Nephron (organoid): ENCODE measurements around the gene MYDGF.

ENCODE experiments used
- H3K27ac Mint-ChIP-seq, 3 experiments: 2 replicates each; pipeline ENCODE4 v1.8.0; 2020; ENCODE audit warnings: mixed read lengths in 3 of 3, mild to moderate bottlenecking in 2 of 3, moderate library complexity in 1 of 3
- H3K27me3 Mint-ChIP-seq: 2 replicates; pipeline ENCODE4 v1.8.0; 2021; ENCODE audit warnings: low read depth, mild to moderate bottlenecking, moderate library complexity, mixed read lengths
- H3K36me3 Mint-ChIP-seq: 2 replicates; pipeline ENCODE4 v1.8.0; 2020; ENCODE audit warnings: low read depth, mixed read lengths
- H3K4me1 Mint-ChIP-seq: 2 replicates; pipeline ENCODE4 v1.8.0; 2020; ENCODE audit warnings: mixed read lengths
- H3K4me3 Mint-ChIP-seq, 3 experiments: 2 replicates each; pipeline ENCODE4 v1.8.0; 2020; ENCODE audit warnings: mild to moderate bottlenecking in 3 of 3, mixed read lengths in 3 of 3, moderate library complexity in 2 of 3
- H3K9me3 Mint-ChIP-seq: 2 replicates; pipeline ENCODE4 v1.8.0; 2020; ENCODE audit warnings: mixed read lengths
- TF ChIP-seq, protein P1 (sequence below), 3 experiments: fragments of 200-600 bp; sonication (generic); IDR thresholded peaks; one replicate each; pipeline ENCODE4 v1.5.0; 2021; ENCODE audit warnings: antibody characterized with exemption in 3 of 3; ENCODE audit not compliant: unreplicated experiment in 3 of 3

The MYDGF gene

GRCh38 chr19:4673216-4673615 is 3.1 kb upstream of the MYDGF start:
- Mint-ChIP-seq H3K27ac (no peak overlapping the region), H3K36me3 (peaks cover 9% of the 10 kb centered on the region), H3K9me3 (no peaks in the 10 kb centered on the region), H3K4me3 (no peak overlapping the region), H3K4me1 (peaks cover 4% of the 10 kb centered on the region), H3K27me3 (no peaks in the 10 kb centered on the region)
- TF ChIP-seq, protein P1, sequence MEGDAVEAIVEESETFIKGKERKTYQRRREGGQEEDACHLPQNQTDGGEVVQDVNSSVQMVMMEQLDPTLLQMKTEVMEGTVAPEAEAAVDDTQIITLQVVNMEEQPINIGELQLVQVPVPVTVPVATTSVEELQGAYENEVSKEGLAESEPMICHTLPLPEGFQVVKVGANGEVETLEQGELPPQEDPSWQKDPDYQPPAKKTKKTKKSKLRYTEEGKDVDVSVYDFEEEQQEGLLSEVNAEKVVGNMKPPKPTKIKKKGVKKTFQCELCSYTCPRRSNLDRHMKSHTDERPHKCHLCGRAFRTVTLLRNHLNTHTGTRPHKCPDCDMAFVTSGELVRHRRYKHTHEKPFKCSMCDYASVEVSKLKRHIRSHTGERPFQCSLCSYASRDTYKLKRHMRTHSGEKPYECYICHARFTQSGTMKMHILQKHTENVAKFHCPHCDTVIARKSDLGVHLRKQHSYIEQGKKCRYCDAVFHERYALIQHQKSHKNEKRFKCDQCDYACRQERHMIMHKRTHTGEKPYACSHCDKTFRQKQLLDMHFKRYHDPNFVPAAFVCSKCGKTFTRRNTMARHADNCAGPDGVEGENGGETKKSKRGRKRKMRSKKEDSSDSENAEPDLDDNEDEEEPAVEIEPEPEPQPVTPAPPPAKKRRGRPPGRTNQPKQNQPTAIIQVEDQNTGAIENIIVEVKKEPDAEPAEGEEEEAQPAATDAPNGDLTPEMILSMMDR (IDR thresholded peaks at IDR 0.05; ENCODE audit: unreplicated experiment in 3 of 3): no peak

DNA sequence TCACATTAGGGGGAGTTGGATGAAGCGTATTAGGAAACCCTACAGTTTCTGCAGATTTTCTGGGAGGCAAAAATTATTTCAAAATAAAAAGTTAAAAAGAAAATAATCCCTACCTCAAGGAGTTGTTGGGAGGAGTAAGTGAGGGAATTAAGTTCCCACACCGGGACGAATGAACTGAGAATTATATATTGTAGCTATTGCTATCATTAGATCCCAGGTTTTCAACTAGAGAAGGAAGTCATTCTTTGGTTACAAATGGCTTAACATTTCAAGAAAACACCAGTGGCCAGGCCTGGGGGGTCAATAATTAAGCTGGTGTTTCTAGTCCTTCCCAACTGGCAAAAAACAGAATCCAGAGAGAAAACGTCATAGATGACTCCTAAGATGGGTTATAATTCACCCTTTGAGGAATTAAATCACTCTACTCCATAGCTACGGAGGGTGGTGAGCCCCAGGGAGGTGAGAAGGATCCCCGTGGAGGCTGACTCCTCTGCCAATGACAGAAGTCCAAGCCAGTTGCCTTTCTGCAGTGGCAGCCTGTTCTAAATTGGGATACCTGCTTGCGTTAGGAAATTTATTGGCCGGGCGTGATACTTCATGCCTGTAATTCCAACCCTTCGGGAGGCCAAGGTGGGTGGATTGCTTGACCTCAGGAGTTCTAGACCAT is 1.2 kb upstream of the MYDGF start:
- Mint-ChIP-seq H3K4me1 (peaks cover 5% of the 10 kb centered on the region), H3K27me3 (no peaks in the 10 kb centered on the region), H3K4me3 (peak overlapping the region; percentile 41 to 76 (median 68)), H3K36me3 (peaks cover 5% of the 10 kb centered on the region), H3K27ac (peak overlapping the region in 1 of 3 experiments; percentile 1), H3K9me3 (no peaks in the 10 kb centered on the region)
- TF ChIP-seq, protein P1 (IDR thresholded peaks at IDR 0.05; ENCODE audit: unreplicated experiment in 3 of 3): no peak

- Mint-ChIP-seq H3K4me1 (peaks cover 5% of the 10 kb centered on the region), H3K36me3 (peaks cover 33% of the 10 kb centered on the region), H3K27me3 (no peaks in the 10 kb centered on the region), H3K4me3 (no peak overlapping the region), H3K27ac (no peak overlapping the region), H3K9me3 (no peaks in the 10 kb centered on the region)
- TF ChIP-seq, protein P1 (IDR thresholded peaks at IDR 0.05; ENCODE audit: unreplicated experiment in 3 of 3): no peak
These were observed 5.5 kb downstream of the MYDGF start for GRCh38 chr19:4664642-4665041.

DNA sequence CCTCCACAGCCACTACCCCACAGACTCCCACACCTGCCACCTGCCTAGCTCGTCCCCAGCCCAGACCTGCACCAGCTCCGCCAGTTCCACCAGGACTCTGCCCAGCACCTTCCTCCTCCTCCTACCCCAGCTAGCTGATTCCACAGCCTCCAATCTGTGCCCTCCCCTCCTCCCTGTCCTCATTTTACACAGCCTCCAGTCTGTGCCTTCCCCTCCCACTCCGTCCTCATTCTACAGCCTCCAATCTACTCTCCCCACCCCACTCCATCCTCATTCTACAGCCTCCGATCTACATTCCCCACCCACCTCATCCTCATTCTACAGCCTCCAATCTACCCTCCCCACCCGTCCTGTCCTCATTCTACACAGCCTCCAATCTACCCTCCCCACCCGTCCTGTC is 7.3 kb downstream of the MYDGF start:
- H3K27me3 Mint-ChIP-seq: no peaks in the 10 kb centered on the region
- TF ChIP-seq, protein P1 (IDR thresholded peaks at IDR 0.05; ENCODE audit: unreplicated experiment in 3 of 3): no peak
- H3K36me3 Mint-ChIP-seq: peaks cover 42% of the 10 kb centered on the region
- no peak overlapping the region for H3K4me3 Mint-ChIP-seq
- H3K9me3 Mint-ChIP-seq: no peaks in the 10 kb centered on the region
- H3K27ac Mint-ChIP-seq: no peak overlapping the region
- no peaks in the 10 kb centered on the region for H3K4me1 Mint-ChIP-seq

- Mint-ChIP-seq H3K36me3 (peaks cover 45% of the 10 kb centered on the region), H3K27ac (no peak overlapping the region), H3K27me3 (no peaks in the 10 kb centered on the region), H3K4me1 (no peaks in the 10 kb centered on the region), H3K9me3 (no peaks in the 10 kb centered on the region), H3K4me3 (no peak overlapping the region)
- TF ChIP-seq, protein P1 (IDR thresholded peaks at IDR 0.05; ENCODE audit: unreplicated experiment in 3 of 3): no peak
These were observed 8.0 kb downstream of the MYDGF start for GRCh38 chr19:4662020-4662695.

DNA sequence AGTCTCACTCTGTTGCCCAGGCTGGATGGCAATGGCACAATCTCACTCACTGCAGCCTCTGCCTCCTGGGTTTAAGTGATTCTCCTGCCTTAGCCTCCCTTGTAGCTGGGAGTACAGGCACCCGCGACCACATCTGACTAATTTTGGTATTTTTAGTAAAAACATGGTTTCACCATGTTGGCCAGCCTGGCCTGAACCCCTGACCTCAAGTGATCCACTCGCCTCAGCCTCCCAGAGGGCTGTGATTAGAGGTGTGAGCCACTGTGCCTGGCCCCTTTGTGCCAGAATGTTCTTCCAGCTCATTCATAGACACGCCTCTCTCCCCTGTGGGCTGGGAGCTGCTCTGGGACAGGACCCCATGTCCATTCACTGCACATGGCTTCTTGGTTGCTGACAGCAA is 9.1 kb downstream of the MYDGF start:
- Mint-ChIP-seq H3K4me1 (no peaks in the 10 kb centered on the region), H3K27ac (no peak overlapping the region), H3K4me3 (no peak overlapping the region), H3K36me3 (peaks cover 45% of the 10 kb centered on the region), H3K9me3 (no peaks in the 10 kb centered on the region), H3K27me3 (no peaks in the 10 kb centered on the region)
- TF ChIP-seq, protein P1 (IDR thresholded peaks at IDR 0.05; ENCODE audit: unreplicated experiment in 3 of 3): no peak
